SK-N-SH treated with all-trans-retinoic acid at 6 μM for 48 hours (cell line): Measurements from ENCODE around the gene TSKS.

Source experiments
- ARNTL ChIP-seq: fragments of 450-650 bp; formaldehyde crosslinking; IDR thresholded peaks from 2 replicates; pipeline ENCODE4 v1.5.0; 2020; ENCODE audit warnings: low read depth, mild to moderate bottlenecking, moderate library complexity, borderline replicate concordance
- CSDC2 ChIP-seq: fragments of 250-450 bp; sonication (Bioruptor Pico); IDR thresholded peaks from 2 replicates; pipeline ENCODE4 v1.5.0; 2020; ENCODE audit warnings: mild to moderate bottlenecking, moderate library complexity
- OSR1 ChIP-seq: fragments of 250-450 bp; sonication (Bioruptor Pico); IDR thresholded peaks from 2 replicates; pipeline ENCODE4 v1.8.0; 2022; ENCODE audit warnings: moderate library complexity, mild to moderate bottlenecking, inconsistent platforms
- ZFP30 ChIP-seq: fragments of 450-650 bp; formaldehyde crosslinking; IDR thresholded peaks from 2 replicates; pipeline ENCODE4 v1.5.0; 2022; ENCODE audit warnings: mild to moderate bottlenecking, moderate library complexity
- TF ChIP-seq, protein P1 (sequence below): fragments of 250-450 bp; sonication (Bioruptor Pico); IDR thresholded peaks from 2 replicates; pipeline ENCODE4 v1.5.1; 2020; ENCODE audit warnings: low read depth, mild to moderate bottlenecking, moderate library complexity
- TF ChIP-seq, protein P2 (sequence below): fragments of 250-450 bp; sonication (Bioruptor Pico); IDR thresholded peaks from 2 replicates; pipeline ENCODE4 v1.8.0; 2020; ENCODE audit warnings: mild to moderate bottlenecking, moderate library complexity, borderline replicate concordance
- TF ChIP-seq, protein P3 (sequence below): fragments of 250-450 bp; sonication (Bioruptor Pico); IDR thresholded peaks from 2 replicates; pipeline ENCODE4 v1.5.0; 2020; ENCODE audit warnings: mild to moderate bottlenecking, moderate library complexity

DNA sequence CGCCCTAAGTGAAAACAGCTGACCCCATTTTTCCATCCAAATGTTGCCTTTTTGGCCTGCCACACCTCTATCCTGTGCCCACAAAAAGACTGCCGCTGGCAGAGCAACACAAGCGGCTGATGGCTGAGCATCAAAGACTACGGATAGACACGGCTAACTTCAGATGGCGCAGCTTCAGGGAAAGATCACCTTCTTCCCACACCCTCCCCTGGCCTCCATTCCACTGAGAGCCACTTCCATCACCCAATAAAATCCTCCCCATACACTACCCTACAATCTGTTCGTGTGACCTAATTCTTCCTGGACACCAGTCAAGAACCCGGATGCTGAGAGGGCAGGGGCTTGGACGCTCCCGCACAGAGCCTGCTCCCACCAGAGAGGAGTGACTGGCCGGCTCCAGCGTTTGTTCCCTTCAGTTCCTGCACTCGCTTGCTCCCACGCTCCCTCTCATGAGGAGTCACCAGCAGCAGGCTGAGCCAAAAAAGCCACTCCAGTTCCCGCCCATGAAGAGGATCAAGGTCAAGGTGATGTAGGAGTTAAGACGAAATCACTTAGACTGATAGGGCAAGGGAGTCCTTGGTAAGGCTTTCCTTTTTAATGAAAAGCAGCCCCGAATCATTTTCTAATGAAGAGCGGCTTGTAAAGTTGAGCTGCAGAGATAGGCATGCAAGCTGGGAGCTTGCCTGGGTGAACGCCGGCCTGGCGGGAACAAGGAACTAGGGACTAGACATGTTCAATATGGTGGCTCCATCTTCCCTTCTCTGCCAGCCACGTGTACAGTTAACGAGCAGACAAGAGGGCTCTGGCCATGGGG lies 35.7 kb downstream of the TSKS start:
- TF ChIP-seq, protein P1, sequence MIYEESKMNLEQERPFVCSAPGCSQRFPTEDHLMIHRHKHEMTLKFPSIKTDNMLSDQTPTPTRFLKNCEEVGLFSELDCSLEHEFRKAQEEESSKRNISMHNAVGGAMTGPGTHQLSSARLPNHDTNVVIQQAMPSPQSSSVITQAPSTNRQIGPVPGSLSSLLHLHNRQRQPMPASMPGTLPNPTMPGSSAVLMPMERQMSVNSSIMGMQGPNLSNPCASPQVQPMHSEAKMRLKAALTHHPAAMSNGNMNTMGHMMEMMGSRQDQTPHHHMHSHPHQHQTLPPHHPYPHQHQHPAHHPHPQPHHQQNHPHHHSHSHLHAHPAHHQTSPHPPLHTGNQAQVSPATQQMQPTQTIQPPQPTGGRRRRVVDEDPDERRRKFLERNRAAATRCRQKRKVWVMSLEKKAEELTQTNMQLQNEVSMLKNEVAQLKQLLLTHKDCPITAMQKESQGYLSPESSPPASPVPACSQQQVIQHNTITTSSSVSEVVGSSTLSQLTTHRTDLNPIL: no peak
- TF ChIP-seq OSR1 (no peak), ZFP30 (CRISPR knock-in tag) (no peak), ARNTL (CRISPR knock-in tag) (no peak), CSDC2 (CRISPR knock-in tag) (no peak)
- TF ChIP-seq, protein P2, sequence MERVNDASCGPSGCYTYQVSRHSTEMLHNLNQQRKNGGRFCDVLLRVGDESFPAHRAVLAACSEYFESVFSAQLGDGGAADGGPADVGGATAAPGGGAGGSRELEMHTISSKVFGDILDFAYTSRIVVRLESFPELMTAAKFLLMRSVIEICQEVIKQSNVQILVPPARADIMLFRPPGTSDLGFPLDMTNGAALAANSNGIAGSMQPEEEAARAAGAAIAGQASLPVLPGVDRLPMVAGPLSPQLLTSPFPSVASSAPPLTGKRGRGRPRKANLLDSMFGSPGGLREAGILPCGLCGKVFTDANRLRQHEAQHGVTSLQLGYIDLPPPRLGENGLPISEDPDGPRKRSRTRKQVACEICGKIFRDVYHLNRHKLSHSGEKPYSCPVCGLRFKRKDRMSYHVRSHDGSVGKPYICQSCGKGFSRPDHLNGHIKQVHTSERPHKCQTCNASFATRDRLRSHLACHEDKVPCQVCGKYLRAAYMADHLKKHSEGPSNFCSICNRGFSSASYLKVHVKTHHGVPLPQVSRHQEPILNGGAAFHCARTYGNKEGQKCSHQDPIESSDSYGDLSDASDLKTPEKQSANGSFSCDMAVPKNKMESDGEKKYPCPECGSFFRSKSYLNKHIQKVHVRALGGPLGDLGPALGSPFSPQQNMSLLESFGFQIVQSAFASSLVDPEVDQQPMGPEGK: no peak
- TF ChIP-seq, protein P3, sequence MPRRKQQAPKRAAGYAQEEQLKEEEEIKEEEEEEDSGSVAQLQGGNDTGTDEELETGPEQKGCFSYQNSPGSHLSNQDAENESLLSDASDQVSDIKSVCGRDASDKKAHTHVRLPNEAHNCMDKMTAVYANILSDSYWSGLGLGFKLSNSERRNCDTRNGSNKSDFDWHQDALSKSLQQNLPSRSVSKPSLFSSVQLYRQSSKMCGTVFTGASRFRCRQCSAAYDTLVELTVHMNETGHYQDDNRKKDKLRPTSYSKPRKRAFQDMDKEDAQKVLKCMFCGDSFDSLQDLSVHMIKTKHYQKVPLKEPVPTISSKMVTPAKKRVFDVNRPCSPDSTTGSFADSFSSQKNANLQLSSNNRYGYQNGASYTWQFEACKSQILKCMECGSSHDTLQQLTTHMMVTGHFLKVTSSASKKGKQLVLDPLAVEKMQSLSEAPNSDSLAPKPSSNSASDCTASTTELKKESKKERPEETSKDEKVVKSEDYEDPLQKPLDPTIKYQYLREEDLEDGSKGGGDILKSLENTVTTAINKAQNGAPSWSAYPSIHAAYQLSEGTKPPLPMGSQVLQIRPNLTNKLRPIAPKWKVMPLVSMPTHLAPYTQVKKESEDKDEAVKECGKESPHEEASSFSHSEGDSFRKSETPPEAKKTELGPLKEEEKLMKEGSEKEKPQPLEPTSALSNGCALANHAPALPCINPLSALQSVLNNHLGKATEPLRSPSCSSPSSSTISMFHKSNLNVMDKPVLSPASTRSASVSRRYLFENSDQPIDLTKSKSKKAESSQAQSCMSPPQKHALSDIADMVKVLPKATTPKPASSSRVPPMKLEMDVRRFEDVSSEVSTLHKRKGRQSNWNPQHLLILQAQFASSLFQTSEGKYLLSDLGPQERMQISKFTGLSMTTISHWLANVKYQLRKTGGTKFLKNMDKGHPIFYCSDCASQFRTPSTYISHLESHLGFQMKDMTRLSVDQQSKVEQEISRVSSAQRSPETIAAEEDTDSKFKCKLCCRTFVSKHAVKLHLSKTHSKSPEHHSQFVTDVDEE (CRISPR knock-in tag): no peak
